Erythroblast (primary cell): Measurements from ENCODE around the gene KRTAP4-16.

Experiments
- GATA1 ChIP-seq: IDR thresholded peaks from 2 replicates; pipeline ENCODE4 v1.6.1; 2011; ENCODE audit warnings: low read depth, mild to moderate bottlenecking, control low read depth, low read length, moderate library complexity
- POLR2A ChIP-seq: IDR thresholded peaks from 2 replicates; pipeline ENCODE4 v1.6.1; 2011; ENCODE audit warnings: mild to moderate bottlenecking, low read length

DNA sequence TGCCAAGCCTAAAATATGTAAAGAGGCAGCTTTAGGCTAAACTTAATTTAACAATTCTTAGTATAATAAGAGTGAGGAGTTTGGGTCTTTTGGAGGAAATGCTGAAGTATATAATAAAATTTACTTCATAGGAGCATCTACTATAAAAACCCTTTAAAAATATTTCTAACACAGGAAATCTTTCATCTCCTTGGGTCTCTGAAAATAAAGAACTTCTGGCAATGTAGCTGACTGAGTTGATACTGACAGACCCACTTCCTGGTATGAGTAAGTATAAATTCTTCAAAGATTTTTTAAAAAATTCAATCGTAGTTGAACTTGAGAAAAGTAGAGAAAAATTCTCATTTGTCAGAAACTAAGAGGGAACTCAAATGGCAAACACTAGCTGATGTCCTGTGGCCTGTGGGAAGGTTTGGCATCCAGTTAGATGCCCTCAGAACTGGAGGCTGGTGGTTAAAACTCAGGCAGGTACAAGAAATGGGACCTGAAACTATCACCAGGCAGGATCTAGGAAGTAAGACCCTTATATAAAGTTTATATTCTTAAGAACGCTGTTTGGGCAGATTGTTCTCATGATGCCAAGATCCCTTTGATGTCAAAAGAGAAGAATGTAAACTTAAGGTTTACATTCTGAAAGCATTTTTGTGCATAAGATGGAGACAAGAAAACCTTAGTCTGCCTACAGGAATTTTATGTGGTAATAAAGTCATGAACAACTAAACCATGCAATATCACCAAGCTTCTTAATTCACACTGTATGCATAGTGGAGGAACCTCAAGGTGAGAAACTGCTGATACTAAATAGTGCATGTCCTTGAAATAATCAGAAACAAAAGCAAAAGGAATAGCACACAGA lies 32.1 kb upstream of the KRTAP4-16 start:
- no peak for TF ChIP-seq POLR2A
- no peak for TF ChIP-seq GATA1
